ENCODE measurements around the gene TMEM97.

TMEM97 gene

DNA sequence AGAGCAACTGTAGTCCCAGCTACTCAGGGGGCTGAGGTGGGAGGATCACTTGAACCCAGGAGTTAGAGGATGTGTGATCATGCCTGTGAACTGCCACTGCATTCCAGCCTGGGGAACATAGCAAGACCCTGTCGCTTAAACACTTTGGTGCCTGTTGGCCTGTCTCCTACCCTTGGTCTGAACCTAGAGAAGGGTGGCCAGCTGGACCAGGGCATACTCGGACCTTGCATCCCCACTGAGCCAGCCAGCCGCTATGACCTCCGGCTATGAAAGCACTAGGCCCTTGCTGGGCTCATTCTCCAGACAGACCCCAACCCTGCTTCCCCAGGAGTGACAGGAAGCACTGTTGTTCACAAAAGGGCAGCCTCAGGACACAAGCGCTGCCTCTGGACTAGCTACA, 11.7 kb downstream of the TMEM97 start:
- no peak overlapping the region for H3K4me2 ChIP-seq
- H3K27me3 ChIP-seq, result no peaks in the 10 kb centered on the region
- H3K4me3 ChIP-seq, result no peak overlapping the region
- H3K9ac ChIP-seq, result no peak overlapping the region
- peaks cover 15 to 24% (median 18%) of the 10 kb centered on the region in 10 experiments for H3K4me1 ChIP-seq
- H3K36me3 ChIP-seq, result peaks cover 48 to 67% (median 63%) of the 10 kb centered on the region in 11 experiments
- no peak overlapping the region for H3K27ac ChIP-seq
- no peaks in the 10 kb centered on the region for H3K9me3 ChIP-seq (replicated peaks in 1 of 11)
- H4K20me1 ChIP-seq, result peaks cover 0 to 61% (median 24%) of the 10 kb centered on the region in 11 experiments; a peak in 14 of 22 replicates
- TF ChIP-seq Cebpa-rat (IDR thresholded peaks at IDR 0.05), result no peak

DNA sequence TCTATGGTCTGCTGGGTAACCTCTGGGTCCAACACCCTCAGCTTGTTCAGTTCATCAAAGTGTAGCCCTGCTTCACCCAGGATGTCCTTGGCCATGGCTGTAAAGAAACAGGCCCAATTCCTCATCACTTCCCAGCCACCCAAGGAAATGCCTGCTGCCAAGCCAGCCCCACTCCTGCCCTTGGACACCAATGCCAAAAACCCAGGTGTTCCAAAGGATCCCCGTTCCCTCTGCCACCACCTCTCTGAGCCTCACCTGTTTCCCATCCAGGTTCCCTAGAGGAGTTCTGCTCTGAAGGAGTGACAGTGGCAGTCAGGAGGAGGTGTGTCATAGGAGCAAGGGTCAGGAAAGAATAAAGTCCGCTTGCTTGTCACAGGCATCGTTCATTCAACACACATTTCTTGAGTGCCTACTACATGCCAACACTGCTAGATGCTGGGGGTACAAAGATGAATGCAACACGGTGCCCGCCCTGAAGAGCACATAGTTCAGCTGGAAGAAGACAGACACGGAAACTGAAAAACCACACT, 13.0 kb downstream of the TMEM97 start:
- Histone ChIP-seq H3K4me2 (no peak overlapping the region), H3K27ac (no peak overlapping the region), H3K4me3 (no peak overlapping the region), H3K9me3 (replicated peaks in 1 of 11) (no peaks in the 10 kb centered on the region), H3K36me3 (peaks cover 43 to 54% (median 50%) of the 10 kb centered on the region in 11 experiments), H3K9ac (no peak overlapping the region), H3K27me3 (no peaks in the 10 kb centered on the region), H3K4me1 (peaks cover 25 to 31% (median 27%) of the 10 kb centered on the region in 10 experiments), H4K20me1 (peaks cover 0 to 58% (median 14%) of the 10 kb centered on the region in 11 experiments; a peak in 15 of 22 replicates)
- TF ChIP-seq Cebpa-rat (IDR thresholded peaks at IDR 0.05), result no peak

DNA sequence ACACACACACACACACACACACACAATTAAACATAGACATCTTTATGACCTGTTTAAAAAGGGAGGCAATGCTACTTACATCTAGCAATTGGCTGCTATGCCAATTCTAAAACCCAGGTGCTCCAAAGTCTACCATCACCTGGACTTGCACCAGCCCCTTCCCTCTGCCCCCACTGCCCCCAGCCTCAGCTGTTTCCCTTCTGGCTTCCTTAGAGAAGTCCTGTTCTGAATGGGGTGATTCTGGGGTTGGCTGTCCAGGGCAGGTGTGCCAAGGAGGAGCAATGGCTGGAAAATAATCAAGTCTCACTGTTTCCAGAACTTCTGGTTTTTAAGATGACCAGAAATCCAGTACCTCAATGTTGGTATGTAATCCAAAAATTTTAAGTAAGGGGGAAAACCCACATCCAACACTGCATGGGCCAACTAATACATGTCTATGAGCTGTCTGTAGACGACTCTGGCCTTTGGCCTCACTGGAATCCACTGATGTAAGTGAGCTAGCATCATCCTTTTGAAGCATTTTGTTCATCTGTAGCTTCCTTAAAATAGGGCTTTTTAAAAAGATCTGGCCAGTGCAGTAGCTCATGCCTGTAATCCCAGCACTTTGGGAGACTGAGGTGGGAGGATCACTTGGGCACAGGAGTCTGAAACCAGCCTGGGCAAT, 14.2 kb downstream of the TMEM97 start:
- peak overlapping the region in 10 of 11 experiments; percentile 88 to 97 (median 94); a peak in 13 of 22 replicates for H3K4me2 ChIP-seq
- H3K27me3 ChIP-seq, result no peaks in the 10 kb centered on the region
- no peak overlapping the region for H3K4me3 ChIP-seq
- H3K4me1 ChIP-seq, result peaks cover 28 to 44% (median 33%) of the 10 kb centered on the region in 10 experiments
- H3K9ac ChIP-seq, result peak overlapping the region in 7 of 11 experiments; percentile 14 to 85 (median 80); a peak in 9 of 22 replicates
- peak overlapping the region in 3 of 11 experiments; percentile 1 to 88 (median 75); a peak in 2 of 22 replicates for H3K27ac ChIP-seq
- TF ChIP-seq Cebpa-rat (IDR thresholded peaks at IDR 0.05), result no peak
- no peaks in the 10 kb centered on the region for H3K9me3 ChIP-seq (replicated peaks in 1 of 11)
- H4K20me1 ChIP-seq, result peaks cover 0 to 58% (median 15%) of the 10 kb centered on the region in 11 experiments; a peak in 14 of 22 replicates
- peaks cover 30 to 42% (median 38%) of the 10 kb centered on the region in 11 experiments for H3K36me3 ChIP-seq

DNA sequence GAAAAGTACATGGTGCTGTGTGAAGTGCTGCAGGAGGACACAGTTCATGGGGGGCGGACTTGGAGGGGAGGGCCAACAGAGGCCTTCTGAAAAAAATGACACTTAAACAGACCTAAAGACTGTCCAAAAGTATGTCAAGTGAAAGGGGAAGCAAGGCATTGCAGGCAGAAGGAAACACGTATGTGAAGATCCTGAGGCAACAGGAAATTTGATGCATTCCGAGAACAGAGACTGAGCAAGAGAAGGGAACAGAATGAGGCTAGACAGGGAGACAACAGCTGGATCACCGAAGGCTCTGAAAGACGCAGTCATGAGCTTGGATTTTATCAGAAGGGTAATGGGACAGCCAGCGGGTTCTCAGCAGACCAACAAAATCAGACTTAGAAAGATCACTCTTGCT, 15.2 kb downstream of the TMEM97 start:
- H3K4me3 ChIP-seq, result peak overlapping the region; percentile 78 to 96 (median 86)

DNA sequence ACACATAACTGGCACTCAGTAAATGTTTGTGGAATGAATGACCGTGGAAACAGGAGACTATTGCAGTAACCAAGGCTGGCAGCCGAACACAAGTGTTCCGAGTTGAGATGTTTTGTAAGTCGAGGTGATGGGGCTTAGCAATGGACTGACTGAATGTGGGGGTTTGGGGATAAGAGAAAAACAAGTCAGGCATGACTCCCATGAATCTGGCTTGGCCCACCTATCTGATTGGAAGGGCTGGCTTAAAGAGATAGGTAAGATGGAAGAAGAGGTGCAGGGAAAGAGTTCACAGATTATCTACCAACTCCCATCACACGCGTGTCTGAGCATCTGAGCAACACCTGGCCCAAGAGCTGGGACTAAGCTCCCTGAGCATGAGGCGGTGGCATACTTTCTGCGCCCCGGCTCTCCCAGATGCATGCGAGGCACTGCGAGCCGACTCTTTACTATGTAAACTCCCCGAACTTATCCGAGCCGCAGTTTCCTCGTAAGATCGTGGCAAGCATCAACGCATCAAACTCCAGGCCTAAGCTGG, 15.7 kb downstream of the TMEM97 start:
- peaks cover 19 to 41% (median 28%) of the 10 kb centered on the region in 11 experiments for H3K36me3 ChIP-seq
- H3K4me1 ChIP-seq, result peaks cover 28 to 45% (median 33%) of the 10 kb centered on the region in 10 experiments
- H3K9me3 ChIP-seq (replicated peaks in 1 of 11), result no peaks in the 10 kb centered on the region
- H3K9ac ChIP-seq, result peak overlapping the region; percentile 76 to 89 (median 83)
- peaks cover 0 to 66% (median 25%) of the 10 kb centered on the region in 11 experiments; a peak in 14 of 22 replicates for H4K20me1 ChIP-seq
- H3K27me3 ChIP-seq, result no peaks in the 10 kb centered on the region
- H3K4me3 ChIP-seq, result peak overlapping the region; percentile 78 to 96 (median 86)
- peak overlapping the region; percentile 88 to 97 (median 93) for H3K4me2 ChIP-seq
- TF ChIP-seq Cebpa-rat (IDR thresholded peaks at IDR 0.05), result no peak
- H3K27ac ChIP-seq, result peak overlapping the region; percentile 51 to 88 (median 67); a peak in 21 of 22 replicates

More for the DNA sequence above, 15.2 kb downstream of the TMEM97 start:
- H3K9me3 ChIP-seq (replicated peaks in 1 of 11), result no peaks in the 10 kb centered on the region
- peak overlapping the region in 9 of 11 experiments; percentile 51 to 88 (median 67); a peak in 9 of 22 replicates for H3K27ac ChIP-seq
- H4K20me1 ChIP-seq, result peaks cover 0 to 61% (median 20%) of the 10 kb centered on the region in 11 experiments; a peak in 15 of 22 replicates
- no peak for TF ChIP-seq Cebpa-rat (IDR thresholded peaks at IDR 0.05)
- peak overlapping the region; percentile 88 to 97 (median 93) for H3K4me2 ChIP-seq
- peaks cover 28 to 45% (median 33%) of the 10 kb centered on the region in 10 experiments for H3K4me1 ChIP-seq
- H3K36me3 ChIP-seq, result peaks cover 22 to 41% (median 28%) of the 10 kb centered on the region in 11 experiments
- H3K9ac ChIP-seq, result peak overlapping the region; percentile 76 to 89 (median 83); a peak in 21 of 22 replicates
- H3K27me3 ChIP-seq, result no peaks in the 10 kb centered on the region

DNA sequence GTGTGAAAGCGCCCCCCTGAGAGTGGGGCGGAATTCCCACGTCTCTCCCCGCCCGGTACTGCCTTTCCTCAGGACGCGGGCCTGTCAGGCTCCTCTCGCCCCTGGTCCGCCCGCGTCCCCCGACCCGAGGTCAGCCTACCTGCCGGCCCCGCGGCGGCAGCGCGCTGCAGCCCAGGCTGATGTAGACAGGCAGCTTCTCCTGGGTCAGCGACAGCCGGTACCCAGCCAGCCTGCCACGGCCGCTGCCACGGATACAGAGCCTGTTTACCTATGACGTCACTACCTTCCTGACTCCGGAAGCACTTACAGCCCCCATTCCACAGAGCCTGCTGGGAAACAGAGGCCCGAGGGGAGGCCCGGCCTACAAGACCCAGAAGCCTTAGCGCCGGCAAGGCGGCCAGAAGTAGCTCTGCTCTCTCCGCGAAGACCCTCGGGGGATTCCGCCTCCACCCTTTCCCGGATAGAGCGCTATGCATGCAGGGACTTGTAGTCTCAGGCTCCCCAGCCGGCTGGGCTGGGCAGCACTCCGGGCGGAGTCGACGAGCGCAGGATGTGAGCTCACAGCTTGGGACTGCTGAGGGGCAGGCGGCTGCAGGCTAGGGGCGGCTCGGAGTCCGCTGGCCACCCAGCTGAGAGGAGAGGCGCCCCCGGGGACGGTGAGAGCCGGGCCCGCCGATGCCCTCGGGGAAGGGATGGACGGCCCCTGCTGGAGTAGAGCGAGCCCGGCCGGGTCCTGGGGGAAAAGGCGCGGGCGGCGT, 16.4 kb downstream of the TMEM97 start, which contains the start of the genes IFT20 and TNFAIP1:
Gene IFT20 (minus strand): TSS at position 272 of the 758 bp plus-strand sequence. CDS start 3,487 bp downstream, outside the sequence.
Gene TNFAIP1 (plus strand): TSS at position 561 of the 758 bp plus-strand sequence. CDS start 3,761 bp downstream, outside the sequence.
- Histone ChIP-seq H3K4me1 (peaks cover 28 to 45% (median 33%) of the 10 kb centered on the region in 10 experiments), H3K4me2 (peak within 1 kb of the TSS; percentile 92 to 98 (median 96)), H3K36me3 (peaks cover 19 to 41% (median 30%) of the 10 kb centered on the region in 11 experiments), H3K4me3 (peak within 1 kb of the TSS; percentile 78 to 96 (median 86)), H3K27me3 (no peaks in the 10 kb centered on the region), H3K27ac (peak within 1 kb of the TSS; percentile 51 to 88 (median 74)), H3K9me3 (replicated peaks in 1 of 11) (no peaks in the 10 kb centered on the region), H3K9ac (peak within 1 kb of the TSS; percentile 76 to 89 (median 83)), H4K20me1 (peaks cover 0 to 70% (median 31%) of the 10 kb centered on the region in 11 experiments; a peak in 14 of 22 replicates)
- TF ChIP-seq Cebpa-rat (IDR thresholded peaks at IDR 0.05), result no peak

DNA sequence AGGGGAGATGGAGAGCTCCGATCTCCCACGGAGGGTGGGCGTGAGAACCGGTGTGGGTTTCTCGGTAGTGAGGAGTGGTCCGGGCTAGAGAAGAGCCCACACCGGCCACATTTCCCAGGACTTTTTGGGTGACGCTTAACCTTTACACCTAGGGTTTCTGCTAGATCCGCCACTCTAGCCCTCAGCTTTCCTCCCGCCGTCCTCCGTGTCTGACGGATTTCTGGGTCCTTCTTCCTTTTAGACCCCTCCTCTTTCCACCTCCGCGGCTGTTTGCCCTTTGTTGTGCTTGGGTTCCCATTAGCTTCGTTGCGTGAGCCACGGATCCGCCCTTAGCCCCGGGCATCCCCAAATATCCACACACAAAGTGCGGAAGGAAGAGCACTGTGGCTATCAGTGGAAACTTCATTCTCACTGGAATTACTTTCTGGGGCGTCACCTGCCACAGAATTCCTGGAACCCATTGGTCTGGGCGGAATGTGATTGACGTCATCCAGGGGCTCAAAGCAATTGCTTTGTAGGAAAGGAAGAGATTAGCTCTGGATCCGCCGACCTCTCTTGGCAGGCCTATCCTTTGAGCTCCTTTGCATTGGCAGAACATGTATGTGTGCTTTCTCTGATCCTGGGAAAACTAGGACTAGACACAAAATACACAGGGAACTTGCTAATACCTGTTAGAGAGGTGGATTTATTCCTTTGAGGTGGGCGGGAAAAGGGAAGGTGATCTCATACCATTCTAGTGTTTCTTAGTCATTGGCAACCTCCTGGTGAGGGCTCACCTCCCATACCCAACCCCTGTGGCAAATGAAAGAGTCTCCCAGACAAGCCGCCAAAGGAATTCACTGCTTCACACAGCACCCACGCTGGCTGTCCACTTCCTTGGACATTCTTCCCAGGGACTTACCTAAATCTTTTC, 17.2 kb downstream of the TMEM97 start:
- H3K27ac ChIP-seq, result peak overlapping the region; percentile 43 to 88 (median 72)
- no peaks in the 10 kb centered on the region for H3K9me3 ChIP-seq (replicated peaks in 1 of 11)
- peaks cover 28 to 45% (median 33%) of the 10 kb centered on the region in 10 experiments for H3K4me1 ChIP-seq
- no peak for TF ChIP-seq Cebpa-rat (IDR thresholded peaks at IDR 0.05)
- H4K20me1 ChIP-seq, result peaks cover 0 to 62% (median 31%) of the 10 kb centered on the region in 11 experiments; a peak in 14 of 22 replicates
- peak overlapping the region; percentile 78 to 96 (median 86) for H3K4me3 ChIP-seq
- H3K4me2 ChIP-seq, result peak overlapping the region; percentile 89 to 98 (median 93)
- H3K27me3 ChIP-seq, result no peaks in the 10 kb centered on the region
- peaks cover 19 to 41% (median 30%) of the 10 kb centered on the region in 11 experiments; a peak in 21 of 22 replicates for H3K36me3 ChIP-seq
- peak overlapping the region; percentile 76 to 89 (median 83) for H3K9ac ChIP-seq
